ENCODE measurements around the gene ANKRD31.
"Not testable (repeated sequence)": the region's sequence is repeated elsewhere in the genome, so short reads cannot be mapped to it uniquely, and the experiment has no call there.

The ANKRD31 gene

GRCh38 chr5:75108515-75108914, 128.2 kb downstream of the ANKRD31 start:
- no CpG with 5 or more reads among the region's 2 CpGs for WGBS, 2 experiments (ENCODE audit: insufficient coverage in 2 of 2)
- Histone ChIP-seq H3K4me1 (ENCODE audit: control insufficient read depth, insufficient read depth, low read length, poor library complexity, severe bottlenecking) (no peaks in the 10 kb centered on the region), H3K9me3 (ENCODE audit: control insufficient read depth, low read length) (no peaks in the 10 kb centered on the region), H3K27ac (ENCODE audit: low read depth, low read length, severe bottlenecking) (no peak overlapping the region), H3K36me3 (ENCODE audit: control insufficient read depth, insufficient read depth, low read length) (no peaks in the 10 kb centered on the region), H3K4me3 (ENCODE audit: extremely low read depth, insufficient read depth, low read length, poor library complexity, severe bottlenecking) (no peak overlapping the region)

GRCh38 chr5:75095956-75096355, 140.7 kb downstream of the ANKRD31 start:
- 76 to 100% methylated on average over 1 to 2 of the region's 3 CpGs for WGBS, 2 experiments (ENCODE audit: insufficient coverage in 2 of 2)
- H3K9me3 ChIP-seq (ENCODE audit: control insufficient read depth, low read length); H3K36me3 ChIP-seq (ENCODE audit: control insufficient read depth, insufficient read depth, low read length); H3K4me3 ChIP-seq (ENCODE audit: extremely low read depth, insufficient read depth, low read length, poor library complexity, severe bottlenecking); H3K27ac ChIP-seq (ENCODE audit: low read depth, low read length, severe bottlenecking); H3K4me1 ChIP-seq (ENCODE audit: control insufficient read depth, insufficient read depth, low read length, poor library complexity, severe bottlenecking): not testable (repeated sequence)

GRCh38 chr5:75091597-75091996, 145.1 kb downstream of the ANKRD31 start:
- no CpG with 5 or more reads among the region's 3 CpGs for WGBS, 2 experiments (ENCODE audit: insufficient coverage in 2 of 2)
- no peak overlapping the region for H3K27ac ChIP-seq (ENCODE audit: low read depth, low read length, severe bottlenecking)
- peaks cover 4% of the 10 kb centered on the region for H3K4me1 ChIP-seq (ENCODE audit: control insufficient read depth, insufficient read depth, low read length, poor library complexity, severe bottlenecking)
- no peak overlapping the region for H3K4me3 ChIP-seq (ENCODE audit: extremely low read depth, insufficient read depth, low read length, poor library complexity, severe bottlenecking)
- H3K9me3 ChIP-seq (ENCODE audit: control insufficient read depth, low read length): no peaks in the 10 kb centered on the region
- H3K36me3 ChIP-seq (ENCODE audit: control insufficient read depth, insufficient read depth, low read length): no peaks in the 10 kb centered on the region

- H3K4me1 ChIP-seq (ENCODE audit: control insufficient read depth, insufficient read depth, low read length, poor library complexity, severe bottlenecking): peaks cover 4% of the 10 kb centered on the region
- H3K4me3 ChIP-seq (ENCODE audit: extremely low read depth, insufficient read depth, low read length, poor library complexity, severe bottlenecking): no peak overlapping the region
- no peaks in the 10 kb centered on the region for H3K9me3 ChIP-seq (ENCODE audit: control insufficient read depth, low read length)
- no peak overlapping the region for H3K27ac ChIP-seq (ENCODE audit: low read depth, low read length, severe bottlenecking)
- WGBS, 2 experiments (ENCODE audit: insufficient coverage in 2 of 2): no CpG with 5 or more reads among the region's 1 CpG
- H3K36me3 ChIP-seq (ENCODE audit: control insufficient read depth, insufficient read depth, low read length): no peaks in the 10 kb centered on the region
These were observed 147.0 kb downstream of the ANKRD31 start for GRCh38 chr5:75089662-75090061.

- Histone ChIP-seq H3K4me3 (ENCODE audit: extremely low read depth, insufficient read depth, low read length, poor library complexity, severe bottlenecking) (no peak overlapping the region), H3K4me1 (ENCODE audit: control insufficient read depth, insufficient read depth, low read length, poor library complexity, severe bottlenecking) (peaks cover 4% of the 10 kb centered on the region), H3K27ac (ENCODE audit: low read depth, low read length, severe bottlenecking) (no peak overlapping the region), H3K36me3 (ENCODE audit: control insufficient read depth, insufficient read depth, low read length) (no peaks in the 10 kb centered on the region), H3K9me3 (ENCODE audit: control insufficient read depth, low read length) (no peaks in the 10 kb centered on the region)
- WGBS, 2 experiments (ENCODE audit: insufficient coverage in 2 of 2): no CpG with 5 or more reads among the region's 1 CpG
These were observed 147.5 kb downstream of the ANKRD31 start for GRCh38 chr5:75089137-75089536.

- H3K9me3 ChIP-seq (ENCODE audit: control insufficient read depth, low read length): no peaks in the 10 kb centered on the region
- H3K27ac ChIP-seq (ENCODE audit: low read depth, low read length, severe bottlenecking): no peak overlapping the region
- no peaks in the 10 kb centered on the region for H3K36me3 ChIP-seq (ENCODE audit: control insufficient read depth, insufficient read depth, low read length)
- no peak overlapping the region for H3K4me3 ChIP-seq (ENCODE audit: extremely low read depth, insufficient read depth, low read length, poor library complexity, severe bottlenecking)
- peaks cover 4% of the 10 kb centered on the region for H3K4me1 ChIP-seq (ENCODE audit: control insufficient read depth, insufficient read depth, low read length, poor library complexity, severe bottlenecking)
- no CpG with 5 or more reads among the region's 3 CpGs for WGBS, 2 experiments (ENCODE audit: insufficient coverage in 2 of 2)
These were observed 148.0 kb downstream of the ANKRD31 start for GRCh38 chr5:75088648-75089047.

GRCh38 chr5:75081510-75081909, 155.2 kb downstream of the ANKRD31 start:
- H3K4me1 ChIP-seq (ENCODE audit: control insufficient read depth, insufficient read depth, low read length, poor library complexity, severe bottlenecking): no peaks in the 10 kb centered on the region
- H3K36me3 ChIP-seq (ENCODE audit: control insufficient read depth, insufficient read depth, low read length): no peaks in the 10 kb centered on the region
- H3K27ac ChIP-seq (ENCODE audit: low read depth, low read length, severe bottlenecking): no peak overlapping the region
- no peaks in the 10 kb centered on the region for H3K9me3 ChIP-seq (ENCODE audit: control insufficient read depth, low read length)
- no peak overlapping the region for H3K4me3 ChIP-seq (ENCODE audit: extremely low read depth, insufficient read depth, low read length, poor library complexity, severe bottlenecking)
- no CpG with 5 or more reads among the region's 2 CpGs for WGBS, 2 experiments (ENCODE audit: insufficient coverage in 2 of 2)

GRCh38 chr5:75079346-75079745, 157.3 kb downstream of the ANKRD31 start:
- H3K4me3 ChIP-seq (ENCODE audit: extremely low read depth, insufficient read depth, low read length, poor library complexity, severe bottlenecking); H3K4me1 ChIP-seq (ENCODE audit: control insufficient read depth, insufficient read depth, low read length, poor library complexity, severe bottlenecking); H3K36me3 ChIP-seq (ENCODE audit: control insufficient read depth, insufficient read depth, low read length); H3K27ac ChIP-seq (ENCODE audit: low read depth, low read length, severe bottlenecking); H3K9me3 ChIP-seq (ENCODE audit: control insufficient read depth, low read length): not testable (repeated sequence)
- WGBS, 2 experiments (ENCODE audit: insufficient coverage in 2 of 2): 100% methylated on average over 2 of the region's 3 CpGs; no CpG with 5 or more reads in 1 of the 2 experiments

GRCh38 chr5:75078027-75078426, 158.7 kb downstream of the ANKRD31 start:
- WGBS, 2 experiments (ENCODE audit: insufficient coverage in 2 of 2): 80% methylated on average over 1 of the region's 5 CpGs; no CpG with 5 or more reads in 1 of the 2 experiments

GRCh38 chr5:75072061-75072460, 164.6 kb downstream of the ANKRD31 start:
- Histone ChIP-seq H3K36me3 (ENCODE audit: control insufficient read depth, insufficient read depth, low read length) (no peaks in the 10 kb centered on the region), H3K4me3 (ENCODE audit: extremely low read depth, insufficient read depth, low read length, poor library complexity, severe bottlenecking) (no peak overlapping the region), H3K9me3 (ENCODE audit: control insufficient read depth, low read length) (no peaks in the 10 kb centered on the region), H3K27ac (ENCODE audit: low read depth, low read length, severe bottlenecking) (no peak overlapping the region), H3K4me1 (ENCODE audit: control insufficient read depth, insufficient read depth, low read length, poor library complexity, severe bottlenecking) (no peaks in the 10 kb centered on the region)

More at GRCh38 chr5:75078027-75078426, 158.7 kb downstream of the ANKRD31 start:
- H3K9me3 ChIP-seq (ENCODE audit: control insufficient read depth, low read length): no peaks in the 10 kb centered on the region
- no peak overlapping the region for H3K27ac ChIP-seq (ENCODE audit: low read depth, low read length, severe bottlenecking)
- no peaks in the 10 kb centered on the region for H3K4me1 ChIP-seq (ENCODE audit: control insufficient read depth, insufficient read depth, low read length, poor library complexity, severe bottlenecking)
- H3K4me3 ChIP-seq (ENCODE audit: extremely low read depth, insufficient read depth, low read length, poor library complexity, severe bottlenecking): no peak overlapping the region
- H3K36me3 ChIP-seq (ENCODE audit: control insufficient read depth, insufficient read depth, low read length): no peaks in the 10 kb centered on the region

GRCh38 chr5:75071100-75071499, 165.6 kb downstream of the ANKRD31 start:
- no peaks in the 10 kb centered on the region for H3K36me3 ChIP-seq (ENCODE audit: control insufficient read depth, insufficient read depth, low read length)
- no peaks in the 10 kb centered on the region for H3K9me3 ChIP-seq (ENCODE audit: control insufficient read depth, low read length)
- no peak overlapping the region for H3K4me3 ChIP-seq (ENCODE audit: extremely low read depth, insufficient read depth, low read length, poor library complexity, severe bottlenecking)
- H3K27ac ChIP-seq (ENCODE audit: low read depth, low read length, severe bottlenecking): no peak overlapping the region
- no peaks in the 10 kb centered on the region for H3K4me1 ChIP-seq (ENCODE audit: control insufficient read depth, insufficient read depth, low read length, poor library complexity, severe bottlenecking)

- no peaks in the 10 kb centered on the region for H3K36me3 ChIP-seq (ENCODE audit: control insufficient read depth, insufficient read depth, low read length)
- H3K9me3 ChIP-seq (ENCODE audit: control insufficient read depth, low read length): no peaks in the 10 kb centered on the region
- no peak overlapping the region for H3K27ac ChIP-seq (ENCODE audit: low read depth, low read length, severe bottlenecking)
- no peak overlapping the region for H3K4me3 ChIP-seq (ENCODE audit: extremely low read depth, insufficient read depth, low read length, poor library complexity, severe bottlenecking)
- no peaks in the 10 kb centered on the region for H3K4me1 ChIP-seq (ENCODE audit: control insufficient read depth, insufficient read depth, low read length, poor library complexity, severe bottlenecking)
- 100% methylated on average over 1 of the region's 3 CpGs; no CpG with 5 or more reads in 1 of the 2 experiments for WGBS, 2 experiments (ENCODE audit: insufficient coverage in 2 of 2)
These were observed 169.2 kb downstream of the ANKRD31 start for GRCh38 chr5:75067434-75067833.
